Calu3 (cell line): ENCODE data around the gene CACNA1C. TPM values are rescaled to one million over a fixed set of nuclear protein-coding genes. Genes with fewer than 3 reads are reported as not detected.
A peak's percentile ranks its signal among the peaks of the same experiment; 100 is the strongest.

Source experiments
- BruUV-seq: library from RNA; stranded (reverse); fragments of 400-500 nt; replicated peaks from 2 replicates; lab custom pipeline; 2021; lab: Mats Ljungman, UMichigan
- CTCF ChIA-PET: fragments of 300-600 bp; sonication (Branson Sonifier 250); formaldehyde crosslinking; loops from one replicate; lab custom pipeline; 2022; ENCODE audit warnings: antibody characterized with exemption; lab: Charles Lee
- DNase-seq: peaks from one replicate; pipeline ENCODE4 v3.0.0; 2022
- H3K27ac Mint-ChIP-seq: one replicate; pipeline ENCODE4 v1.8.0; 2022; ENCODE audit warnings: mixed read lengths; ENCODE audit not compliant: unreplicated experiment
- H3K27me3 Mint-ChIP-seq: one replicate; pipeline ENCODE4 v1.8.0; 2022; ENCODE audit warnings: mixed read lengths; ENCODE audit not compliant: unreplicated experiment
- H3K36me3 Mint-ChIP-seq: one replicate; pipeline ENCODE4 v1.8.0; 2022; ENCODE audit warnings: mild to moderate bottlenecking, moderate library complexity, mixed read lengths; ENCODE audit not compliant: insufficient read depth, unreplicated experiment
- H3K4me1 Mint-ChIP-seq: one replicate; pipeline ENCODE4 v1.8.0; 2022; ENCODE audit warnings: mild to moderate bottlenecking, low read depth, mixed read lengths; ENCODE audit not compliant: unreplicated experiment
- H3K4me3 Mint-ChIP-seq: one replicate; pipeline ENCODE4 v1.8.0; 2022; ENCODE audit warnings: mild to moderate bottlenecking, low read depth, moderate library complexity, mixed read lengths; ENCODE audit not compliant: unreplicated experiment
- H3K9me3 Mint-ChIP-seq: one replicate; pipeline ENCODE4 v1.8.0; 2022; ENCODE audit warnings: low read depth, mixed read lengths; ENCODE audit not compliant: unreplicated experiment
- intact Hi-C: fragments of 100-400 bp; cut with micrococcal nuclease; formaldehyde crosslinking; loops from one replicate; pipeline ENCODE4 v1.10.0; 2022; ENCODE audit not compliant: unreplicated experiment
- total RNA-seq: library from RNA; stranded (reverse); gene quantifications from 2 replicates; pipeline ENCODE4 v1.2.3, GENCODE V29; 2022
- TF ChIP-seq, protein P1 (sequence below): fragments of 200-600 bp; IDR thresholded peaks from one replicate; pipeline ENCODE4 v1.8.0; 2022; ENCODE audit warnings: antibody characterized with exemption; ENCODE audit not compliant: unreplicated experiment

The CACNA1C gene
- total RNA-seq, 1 experiment from 2014 or later = not detected

- BruUV-seq = no TSS peak
- DNase-seq = no peak
- CTCF ChIA-PET = no interaction called here
- TF ChIP-seq, protein P1, sequence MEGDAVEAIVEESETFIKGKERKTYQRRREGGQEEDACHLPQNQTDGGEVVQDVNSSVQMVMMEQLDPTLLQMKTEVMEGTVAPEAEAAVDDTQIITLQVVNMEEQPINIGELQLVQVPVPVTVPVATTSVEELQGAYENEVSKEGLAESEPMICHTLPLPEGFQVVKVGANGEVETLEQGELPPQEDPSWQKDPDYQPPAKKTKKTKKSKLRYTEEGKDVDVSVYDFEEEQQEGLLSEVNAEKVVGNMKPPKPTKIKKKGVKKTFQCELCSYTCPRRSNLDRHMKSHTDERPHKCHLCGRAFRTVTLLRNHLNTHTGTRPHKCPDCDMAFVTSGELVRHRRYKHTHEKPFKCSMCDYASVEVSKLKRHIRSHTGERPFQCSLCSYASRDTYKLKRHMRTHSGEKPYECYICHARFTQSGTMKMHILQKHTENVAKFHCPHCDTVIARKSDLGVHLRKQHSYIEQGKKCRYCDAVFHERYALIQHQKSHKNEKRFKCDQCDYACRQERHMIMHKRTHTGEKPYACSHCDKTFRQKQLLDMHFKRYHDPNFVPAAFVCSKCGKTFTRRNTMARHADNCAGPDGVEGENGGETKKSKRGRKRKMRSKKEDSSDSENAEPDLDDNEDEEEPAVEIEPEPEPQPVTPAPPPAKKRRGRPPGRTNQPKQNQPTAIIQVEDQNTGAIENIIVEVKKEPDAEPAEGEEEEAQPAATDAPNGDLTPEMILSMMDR = no peak
- H3K9me3 Mint-ChIP-seq = no peaks in the 10 kb centered on the region
- peaks cover 87% of the 10 kb centered on the region for H3K27me3 Mint-ChIP-seq
- intact Hi-C loops = no loop called here
- no peaks in the 10 kb centered on the region for H3K36me3 Mint-ChIP-seq
- H3K4me3 Mint-ChIP-seq = no peak overlapping the region
- H3K27ac Mint-ChIP-seq = no peak overlapping the region
- H3K4me1 Mint-ChIP-seq = peaks cover 14% of the 10 kb centered on the region
These were observed 245.9 kb downstream of the CACNA1C start for GRCh38 chr12:2298556-2299200.

DNA sequence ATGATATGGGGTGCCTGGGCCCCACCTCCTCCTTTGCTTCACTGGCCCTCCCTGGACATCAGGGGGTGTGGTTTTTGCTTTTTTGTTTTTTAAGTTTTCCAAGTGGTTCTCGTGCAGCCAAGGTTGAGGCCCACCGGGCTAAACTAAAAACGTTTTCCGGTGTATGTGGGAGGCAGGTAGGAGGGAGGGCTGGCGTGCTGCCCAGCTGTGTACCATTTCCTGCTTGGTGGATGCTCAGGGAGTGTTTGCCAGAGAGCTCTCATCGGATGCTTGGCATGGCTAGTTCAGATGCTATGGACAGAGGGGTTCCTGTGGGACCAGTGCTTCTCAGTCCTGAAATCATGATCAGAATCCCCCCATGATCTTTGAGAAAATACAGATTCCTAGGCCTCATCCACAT is 246.4 kb downstream of the CACNA1C start:
- TF ChIP-seq, protein P1 = no peak
- Mint-ChIP-seq H3K27ac (no peak overlapping the region), H3K4me1 (peaks cover 14% of the 10 kb centered on the region), H3K27me3 (peaks cover 87% of the 10 kb centered on the region), H3K4me3 (no peak overlapping the region), H3K36me3 (no peaks in the 10 kb centered on the region), H3K9me3 (no peaks in the 10 kb centered on the region)
- BruUV-seq = no TSS peak
- peak; percentile 19 for DNase-seq
- CTCF ChIA-PET = no interaction called here
- intact Hi-C loops = no loop called here

GRCh38 chr12:2300168-2300567 is 247.4 kb downstream of the CACNA1C start:
- TF ChIP-seq, protein P1 = no peak
- Mint-ChIP-seq H3K9me3 (no peaks in the 10 kb centered on the region), H3K4me3 (no peak overlapping the region), H3K4me1 (peaks cover 8% of the 10 kb centered on the region), H3K36me3 (no peaks in the 10 kb centered on the region), H3K27ac (no peak overlapping the region), H3K27me3 (peaks cover 87% of the 10 kb centered on the region)
- intact Hi-C loops = no loop called here
- DNase-seq = no peak
- no TSS peak for BruUV-seq
- CTCF ChIA-PET = interaction anchor here (1.2 kb wide), 1 partner anchor 10 kb away, joined by 3 read pairs; no protein-coding TSS in a partner anchor

DNA sequence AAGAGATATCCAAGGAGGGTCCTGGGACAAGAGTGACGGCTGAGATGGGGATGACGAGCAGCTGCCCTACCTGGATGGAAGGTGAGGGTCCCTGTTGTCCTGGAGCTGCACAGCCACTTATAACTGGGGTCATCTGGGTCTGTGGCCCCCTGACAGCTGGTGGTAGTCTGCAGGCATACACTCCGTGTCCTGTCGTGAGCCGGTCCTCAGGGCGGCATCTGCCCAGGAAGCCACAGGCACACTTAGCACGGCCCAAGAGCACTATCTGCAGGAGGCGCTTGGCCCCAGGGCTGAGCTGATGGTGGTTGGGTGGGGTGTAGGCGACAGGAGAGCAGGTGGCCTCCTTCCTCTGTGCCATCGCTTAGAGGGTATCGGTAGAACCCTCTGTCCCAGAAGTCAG is 248.1 kb downstream of the CACNA1C start:
- no peaks in the 10 kb centered on the region for H3K9me3 Mint-ChIP-seq
- TF ChIP-seq, protein P1 = no peak
- intact Hi-C loops = no loop called here
- H3K36me3 Mint-ChIP-seq = no peaks in the 10 kb centered on the region
- no peak for DNase-seq
- no peak overlapping the region for H3K4me3 Mint-ChIP-seq
- no peak overlapping the region for H3K27ac Mint-ChIP-seq
- peaks cover under 1% of the 10 kb centered on the region for H3K4me1 Mint-ChIP-seq
- CTCF ChIA-PET = interaction anchor here (1.2 kb wide), 1 partner anchor 10 kb away, joined by 3 read pairs; no protein-coding TSS in a partner anchor
- peaks cover 87% of the 10 kb centered on the region for H3K27me3 Mint-ChIP-seq
- BruUV-seq = no TSS peak
